Measurements from ENCODE around the gene COX10. TPM values are rescaled to one million over a fixed set of nuclear protein-coding genes. Genes with fewer than 3 reads are reported as not detected.
"Not testable (repeated sequence)": the region's sequence is repeated elsewhere in the genome, so short reads cannot be mapped to it uniquely, and the experiment has no call there.

The COX10 gene
- total RNA-seq (10 to 100 TPM; 14.8 to 18.0 (median 16.3) TPM), total RNA-seq (16.3 to 35.1 (median 22.3) reads per million in 29 experiments)
- total RNA-seq (2013), result 20.8 TPM

GRCh38 chr17:14069251-14070021 lies at the start of gene COX10:
TSS of gene COX10 (plus strand) at chr17:14069504. CDS start at chr17:14069606, 102 bp downstream.
- under 1% methylated on average over 30 of the region's 48 CpGs for WGBS (ENCODE audit: insufficient coverage)
- H3K36me3 ChIP-seq (ENCODE audit: control insufficient read depth in 2 of 2, extremely low read depth in 1 of 2, insufficient read depth in 1 of 2, low read length in 1 of 2), result peaks cover 0 to 3% of the 10 kb centered on the region in 2 donors
- POLR2A ChIA-PET, result no interaction called here
- H3K4me1 ChIP-seq (ENCODE audit: control insufficient read depth in 1 of 2, extremely low read depth in 1 of 2, insufficient read depth in 2 of 2, low read length in 2 of 2), result peaks cover 18 to 19% of the 10 kb centered on the region in 2 experiments
- DNase-seq, result peak; percentile 65 to 85 (median 78)
- Mint-ChIP-seq H3K9me3 (no peaks in the 10 kb centered on the region), H3K36me3 (peaks cover 23% of the 10 kb centered on the region), H3K4me3 (peak within 1 kb of the TSS; percentile 93 to 99 (median 96)), H3K27me3 (no peaks in the 10 kb centered on the region), H3K4me1 (peaks cover 39 to 55% (median 52%) of the 10 kb centered on the region in 3 donors), H3K27ac (peak within 1 kb of the TSS; percentile 80 to 85)
- peak within 1 kb of the TSS; percentile 59 for H3K27ac ChIP-seq (ENCODE audit: low read length)
- H3K27me3 ChIP-seq (replicated peaks in 1 of 2; ENCODE audit: control insufficient read depth in 2 of 2, extremely low read depth in 1 of 2, insufficient read depth in 2 of 2, low read length in 1 of 2), result no peaks in the 10 kb centered on the region
- no peaks in the 10 kb centered on the region for H3K9me3 ChIP-seq
- CTCF ChIA-PET, result interaction anchor here in 1 of 2 donors (0.6 kb wide), 1 partner anchor 244 kb away, joined by 4 read pairs; no protein-coding TSS in a partner anchor
- peak; percentile 97 to 100 (median 98) for ATAC-seq (replicated peaks in 1 of 4)
- peak within 1 kb of the TSS; percentile 90 to 99 for H3K4me3 ChIP-seq (ENCODE audit: control insufficient read depth in 1 of 2, extremely low read depth in 1 of 2, low read length in 1 of 2)

GRCh38 chr17:14021651-14022294 lies 47.5 kb upstream of the COX10 start:
- ATAC-seq (replicated peaks in 1 of 4); H3K27ac ChIP-seq (ENCODE audit: low read length); H3K27me3 ChIP-seq (replicated peaks in 1 of 2; ENCODE audit: control insufficient read depth in 2 of 2, extremely low read depth in 1 of 2, insufficient read depth in 2 of 2, low read length in 1 of 2); H3K9me3 ChIP-seq; H3K9me3 Mint-ChIP-seq; POLR2A ChIA-PET; H3K36me3 Mint-ChIP-seq; H3K27ac Mint-ChIP-seq; H3K4me3 Mint-ChIP-seq; H3K27me3 Mint-ChIP-seq; H3K4me3 ChIP-seq (ENCODE audit: control insufficient read depth in 1 of 2, extremely low read depth in 1 of 2, low read length in 1 of 2); H3K4me1 ChIP-seq (ENCODE audit: control insufficient read depth in 1 of 2, extremely low read depth in 1 of 2, insufficient read depth in 2 of 2, low read length in 2 of 2); CTCF ChIA-PET; DNase-seq; H3K36me3 ChIP-seq (ENCODE audit: control insufficient read depth in 2 of 2, extremely low read depth in 1 of 2, insufficient read depth in 1 of 2, low read length in 1 of 2): not testable (repeated sequence)
- WGBS (ENCODE audit: insufficient coverage), result no CpG with 5 or more reads among the region's 9 CpGs
- H3K4me1 Mint-ChIP-seq, result peaks cover 7 to 14% (median 8%) of the 10 kb centered on the region in 3 donors

GRCh38 chr17:14029755-14030154 lies 39.5 kb upstream of the COX10 start:
- H3K27me3 Mint-ChIP-seq, POLR2A ChIA-PET, CTCF ChIA-PET: not testable (repeated sequence)

GRCh38 chr17:14032234-14032633 lies 37.1 kb upstream of the COX10 start:
- H3K4me1 Mint-ChIP-seq, result peaks cover 3 to 10% (median 9%) of the 10 kb centered on the region in 3 donors
- no CpG with 5 or more reads among the region's 3 CpGs for WGBS (ENCODE audit: insufficient coverage)

More at GRCh38 chr17:14029755-14030154, 39.5 kb upstream of the COX10 start:
- not testable (repeated sequence) for H3K4me3 Mint-ChIP-seq; H3K27ac ChIP-seq (ENCODE audit: low read length); H3K9me3 ChIP-seq; H3K4me1 Mint-ChIP-seq; H3K27ac Mint-ChIP-seq; H3K9me3 Mint-ChIP-seq; ATAC-seq (replicated peaks in 1 of 4); H3K27me3 ChIP-seq (replicated peaks in 1 of 2; ENCODE audit: control insufficient read depth in 2 of 2, extremely low read depth in 1 of 2, insufficient read depth in 2 of 2, low read length in 1 of 2); H3K4me3 ChIP-seq (ENCODE audit: control insufficient read depth in 1 of 2, extremely low read depth in 1 of 2, low read length in 1 of 2); DNase-seq; H3K4me1 ChIP-seq (ENCODE audit: control insufficient read depth in 1 of 2, extremely low read depth in 1 of 2, insufficient read depth in 2 of 2, low read length in 2 of 2)
- no CpG with 5 or more reads among the region's 5 CpGs for WGBS (ENCODE audit: insufficient coverage)
- peaks cover 42% of the 10 kb centered on the region for H3K36me3 Mint-ChIP-seq
- peaks cover 0 to 15% of the 10 kb centered on the region in 2 donors for H3K36me3 ChIP-seq (ENCODE audit: control insufficient read depth in 2 of 2, extremely low read depth in 1 of 2, insufficient read depth in 1 of 2, low read length in 1 of 2)

GRCh38 chr17:14033166-14033565 lies 36.1 kb upstream of the COX10 start:
- H3K9me3 ChIP-seq, result no peaks in the 10 kb centered on the region
- H3K27ac Mint-ChIP-seq, result peak overlapping the region in 1 of 2 donors; percentile 46
- H3K27me3 Mint-ChIP-seq, result no peaks in the 10 kb centered on the region
- ChIA-PET POLR2A (no interaction called here), CTCF (no interaction called here)
- H3K9me3 Mint-ChIP-seq, result no peaks in the 10 kb centered on the region
- DNase-seq, result no peak
- no peaks in the 10 kb centered on the region for H3K27me3 ChIP-seq (replicated peaks in 1 of 2; ENCODE audit: control insufficient read depth in 2 of 2, extremely low read depth in 1 of 2, insufficient read depth in 2 of 2, low read length in 1 of 2)
- H3K36me3 Mint-ChIP-seq, result peaks cover 49% of the 10 kb centered on the region
- H3K4me3 ChIP-seq (ENCODE audit: control insufficient read depth in 1 of 2, extremely low read depth in 1 of 2, low read length in 1 of 2), result no peak overlapping the region
- H3K36me3 ChIP-seq (ENCODE audit: control insufficient read depth in 2 of 2, extremely low read depth in 1 of 2, insufficient read depth in 1 of 2, low read length in 1 of 2), result peaks cover 0 to 15% of the 10 kb centered on the region in 2 donors
- no peak overlapping the region for H3K27ac ChIP-seq (ENCODE audit: low read length)
- no peaks in the 10 kb centered on the region for H3K4me1 ChIP-seq (ENCODE audit: control insufficient read depth in 1 of 2, extremely low read depth in 1 of 2, insufficient read depth in 2 of 2, low read length in 2 of 2)
- peaks cover 13 to 18% (median 17%) of the 10 kb centered on the region in 3 donors for H3K4me1 Mint-ChIP-seq
- WGBS (ENCODE audit: insufficient coverage), result no CpG with 5 or more reads among the region's 4 CpGs
- H3K4me3 Mint-ChIP-seq, result no peak overlapping the region
- no peak for ATAC-seq (replicated peaks in 1 of 4)

More at GRCh38 chr17:14032234-14032633, 37.1 kb upstream of the COX10 start:
- POLR2A ChIA-PET, result interaction anchor here in 1 of 2 donors (0.6 kb wide), 1 partner anchor 176 kb away, joined by 3 read pairs; no protein-coding TSS in a partner anchor
- Mint-ChIP-seq H3K27ac (no peak overlapping the region), H3K4me3 (no peak overlapping the region), H3K9me3 (no peaks in the 10 kb centered on the region), H3K27me3 (no peaks in the 10 kb centered on the region), H3K36me3 (peaks cover 49% of the 10 kb centered on the region)
- no peaks in the 10 kb centered on the region for H3K4me1 ChIP-seq (ENCODE audit: control insufficient read depth in 1 of 2, extremely low read depth in 1 of 2, insufficient read depth in 2 of 2, low read length in 2 of 2)
- no peak overlapping the region for H3K27ac ChIP-seq (ENCODE audit: low read length)
- no peaks in the 10 kb centered on the region for H3K27me3 ChIP-seq (replicated peaks in 1 of 2; ENCODE audit: control insufficient read depth in 2 of 2, extremely low read depth in 1 of 2, insufficient read depth in 2 of 2, low read length in 1 of 2)
- no peaks in the 10 kb centered on the region for H3K9me3 ChIP-seq
- DNase-seq, result no peak
- no peak overlapping the region for H3K4me3 ChIP-seq (ENCODE audit: control insufficient read depth in 1 of 2, extremely low read depth in 1 of 2, low read length in 1 of 2)
- H3K36me3 ChIP-seq (ENCODE audit: control insufficient read depth in 2 of 2, extremely low read depth in 1 of 2, insufficient read depth in 1 of 2, low read length in 1 of 2), result peaks cover 0 to 15% of the 10 kb centered on the region in 2 donors
- CTCF ChIA-PET, result no interaction called here
- ATAC-seq (replicated peaks in 1 of 4), result no peak

- H3K36me3 ChIP-seq (ENCODE audit: control insufficient read depth in 2 of 2, extremely low read depth in 1 of 2, insufficient read depth in 1 of 2, low read length in 1 of 2), result peaks cover 4 to 13% of the 10 kb centered on the region in 2 donors
- Mint-ChIP-seq H3K27me3 (no peaks in the 10 kb centered on the region), H3K4me3 (no peak overlapping the region), H3K36me3 (peaks cover 32% of the 10 kb centered on the region), H3K27ac (peak overlapping the region in 1 of 2 donors; percentile 34), H3K9me3 (no peaks in the 10 kb centered on the region), H3K4me1 (peaks cover 21 to 25% (median 24%) of the 10 kb centered on the region in 3 donors)
- H3K4me3 ChIP-seq (ENCODE audit: control insufficient read depth in 1 of 2, extremely low read depth in 1 of 2, low read length in 1 of 2), result no peak overlapping the region
- DNase-seq, result no peak
- ChIA-PET CTCF (interaction anchor here in 1 of 2 donors (0.7 kb wide), 1 partner anchor 61 kb away, joined by 3 read pairs; no protein-coding TSS in a partner anchor), POLR2A (interaction anchor here in 1 of 2 donors (0.6 kb wide), 1 partner anchor 193 kb away, joined by 3 read pairs; no protein-coding TSS in a partner anchor)
- no peaks in the 10 kb centered on the region for H3K4me1 ChIP-seq (ENCODE audit: control insufficient read depth in 1 of 2, extremely low read depth in 1 of 2, insufficient read depth in 2 of 2, low read length in 2 of 2)
- WGBS (ENCODE audit: insufficient coverage), result no CpG with 5 or more reads among the region's 1 CpG
- no peak overlapping the region for H3K27ac ChIP-seq (ENCODE audit: low read length)
- no peak for ATAC-seq (replicated peaks in 1 of 4)
- no peaks in the 10 kb centered on the region for H3K27me3 ChIP-seq (replicated peaks in 1 of 2; ENCODE audit: control insufficient read depth in 2 of 2, extremely low read depth in 1 of 2, insufficient read depth in 2 of 2, low read length in 1 of 2)
- no peaks in the 10 kb centered on the region for H3K9me3 ChIP-seq
Measured at GRCh38 chr17:14037453-14037852, 31.9 kb upstream of the COX10 start.

All from T-cell (primary cell).